ENCODE data around the gene CDK5RAP1. TPM values are rescaled to one million over a fixed set of nuclear protein-coding genes. Genes with fewer than 3 reads are reported as not detected.

Gene CDK5RAP1
- total RNA-seq, 1 donor from 2014 or later: 28.3 TPM

GRCh38 chr20:33337119-33337518 lies 64.2 kb downstream of the CDK5RAP1 start:
- no peak overlapping the region for H3K27ac Mint-ChIP-seq (ENCODE audit: unreplicated experiment)

GRCh38 chr20:33336375-33336774 lies 64.9 kb downstream of the CDK5RAP1 start:
- Mint-ChIP-seq H3K4me1 (ENCODE audit: low read depth) (no peaks in the 10 kb centered on the region), H3K36me3 (ENCODE audit: low read depth) (no peaks in the 10 kb centered on the region), H3K27ac (ENCODE audit: unreplicated experiment) (no peak overlapping the region), H3K9me3 (ENCODE audit: low read depth) (no peaks in the 10 kb centered on the region), H3K4me3 (ENCODE audit: unreplicated experiment) (no peak overlapping the region), H3K27me3 (ENCODE audit: low read depth) (peaks cover 11% of the 10 kb centered on the region)
- TF ChIP-seq CTCF (IDR thresholded peaks at IDR 0.05): no peak
- no peak for DNase-seq (ENCODE audit: low spot score)

More at GRCh38 chr20:33337119-33337518, 64.2 kb downstream of the CDK5RAP1 start:
- TF ChIP-seq CTCF (IDR thresholded peaks at IDR 0.05): no peak
- H3K4me1 Mint-ChIP-seq (ENCODE audit: low read depth): no peaks in the 10 kb centered on the region
- H3K27me3 Mint-ChIP-seq (ENCODE audit: low read depth): peaks cover 8% of the 10 kb centered on the region
- H3K9me3 Mint-ChIP-seq (ENCODE audit: low read depth): no peaks in the 10 kb centered on the region
- no peak overlapping the region for H3K4me3 Mint-ChIP-seq (ENCODE audit: unreplicated experiment)
- no peaks in the 10 kb centered on the region for H3K36me3 Mint-ChIP-seq (ENCODE audit: low read depth)
- DNase-seq (ENCODE audit: low spot score): no peak

GRCh38 chr20:33334111-33334510 lies 67.2 kb downstream of the CDK5RAP1 start:
- Mint-ChIP-seq H3K4me1 (ENCODE audit: low read depth) (no peaks in the 10 kb centered on the region), H3K9me3 (ENCODE audit: low read depth) (no peaks in the 10 kb centered on the region), H3K27me3 (ENCODE audit: low read depth) (peaks cover 24% of the 10 kb centered on the region), H3K27ac (ENCODE audit: unreplicated experiment) (no peak overlapping the region), H3K36me3 (ENCODE audit: low read depth) (no peaks in the 10 kb centered on the region), H3K4me3 (ENCODE audit: unreplicated experiment) (no peak overlapping the region)
- no peak for TF ChIP-seq CTCF (IDR thresholded peaks at IDR 0.05)
- no peak for DNase-seq (ENCODE audit: low spot score)

GRCh38 chr20:33333616-33334015 lies 67.7 kb downstream of the CDK5RAP1 start:
- peaks cover 28% of the 10 kb centered on the region for H3K27me3 Mint-ChIP-seq (ENCODE audit: low read depth)

GRCh38 chr20:33332905-33333456 lies 68.3 kb downstream of the CDK5RAP1 start:
- no peak overlapping the region for H3K4me3 Mint-ChIP-seq (ENCODE audit: unreplicated experiment)
- no peaks in the 10 kb centered on the region for H3K4me1 Mint-ChIP-seq (ENCODE audit: low read depth)
- peaks cover 33% of the 10 kb centered on the region for H3K27me3 Mint-ChIP-seq (ENCODE audit: low read depth)
- no peak overlapping the region for H3K27ac Mint-ChIP-seq (ENCODE audit: unreplicated experiment)
- DNase-seq (ENCODE audit: low spot score): no peak
- no peak for TF ChIP-seq CTCF (IDR thresholded peaks at IDR 0.05)
- no peaks in the 10 kb centered on the region for H3K9me3 Mint-ChIP-seq (ENCODE audit: low read depth)
- H3K36me3 Mint-ChIP-seq (ENCODE audit: low read depth): no peaks in the 10 kb centered on the region

More at GRCh38 chr20:33333616-33334015, 67.7 kb downstream of the CDK5RAP1 start:
- DNase-seq (ENCODE audit: low spot score): no peak
- Mint-ChIP-seq H3K4me3 (ENCODE audit: unreplicated experiment) (no peak overlapping the region), H3K9me3 (ENCODE audit: low read depth) (no peaks in the 10 kb centered on the region), H3K4me1 (ENCODE audit: low read depth) (no peaks in the 10 kb centered on the region), H3K27ac (ENCODE audit: unreplicated experiment) (no peak overlapping the region), H3K36me3 (ENCODE audit: low read depth) (no peaks in the 10 kb centered on the region)
- no peak for TF ChIP-seq CTCF (IDR thresholded peaks at IDR 0.05)

All from chondrocyte (in vitro differentiated cells).